Gastrocnemius medialis (tissue), 4 donors: ENCODE data around the gene ASB16. TPM values are rescaled to one million over a fixed set of nuclear protein-coding genes. Genes with fewer than 3 reads are reported as not detected.

Experiments used
- microRNA-seq, 2 donors: library from miRNA; unstranded; fragments of <30 nt; microRNA quantifications; one replicate each; pipeline ENCODE4, GENCODE V29; 2016; ENCODE audit warnings: borderline replicate concordance in 2 of 2
- total RNA-seq, 4 donors: library from RNA; depleted of rRNA; stranded (reverse); fragments of >200 nt; gene quantifications; one replicate each; pipeline versions ENCODE4 v1.1.0 to v1.2.3, GENCODE V29; 2016

Gene ASB16
- total RNA-seq, 4 donors from 2014 or later: 13.2 to 134 (median 34.2) TPM

Small RNA genes lying within 50 kb of the gene (microRNA-seq; reads per million reads assigned to microRNA genes)
- 0 reads per million in 2 donors for gene MIR6782

Other genes with a start within 250 kb of the ASB16 start
- gene PPY, start 228.2 kb upstream of the ASB16 start, total RNA-seq: not detected
- gene PYY, start 216.8 kb upstream of the ASB16 start, total RNA-seq: not detected
- 1 to 10 TPM in 1 of 4 donors, under 1 TPM in 3; 0.13 to 1.2 (median 0.34) TPM for gene NAGS, start 166.1 kb upstream of the ASB16 start, total RNA-seq
- 10 to 100 TPM; 28.8 to 38.3 (median 36.4) TPM for gene TMEM101, start 155.7 kb upstream of the ASB16 start, total RNA-seq
- 10 to 100 TPM; 41.6 to 79.0 (median 56.5) TPM for gene LSM12, start 104.0 kb upstream of the ASB16 start, total RNA-seq
- 10 to 100 TPM; 30.5 to 40.5 (median 36.4) TPM for gene G6PC3, start 100.0 kb upstream of the ASB16 start, total RNA-seq
- gene HDAC5, start 47.1 kb upstream of the ASB16 start, total RNA-seq: 100 to 1,000 TPM in 2 of 4 donors, 10 to 100 TPM in 2; 36.5 to 301 (median 88.0) TPM
- 1 to 10 TPM in 3 of 4 donors, under 1 TPM in 1; 0.97 to 7.4 (median 1.9) TPM for gene HROB, start 28.8 kb upstream of the ASB16 start, total RNA-seq
- gene TMUB2, start 16.3 kb downstream of the ASB16 start, total RNA-seq: 10 to 100 TPM; 25.6 to 34.7 (median 27.4) TPM
- 10 to 100 TPM; 39.3 to 46.0 (median 40.6) TPM for gene ATXN7L3, start 29.2 kb downstream of the ASB16 start, total RNA-seq
- gene UBTF, start 49.0 kb downstream of the ASB16 start, total RNA-seq: 10 to 100 TPM; 36.2 to 64.3 (median 46.0) TPM
- under 1 TPM in 2 of 4 donors, not detected in 2; 0.11 to 0.20 TPM for gene SLC4A1, start 97.4 kb downstream of the ASB16 start, total RNA-seq
- gene RUNDC3A, start 137.9 kb downstream of the ASB16 start, total RNA-seq: not detected
- 10 to 100 TPM; 36.7 to 44.2 (median 38.4) TPM for gene SLC25A39, start 154.1 kb downstream of the ASB16 start, total RNA-seq
- gene GRN, start 174.6 kb downstream of the ASB16 start, total RNA-seq: 100 to 1,000 TPM in 2 of 4 donors, 10 to 100 TPM in 2; 64.2 to 111 (median 87.1) TPM
- under 1 TPM in 3 of 4 donors, not detected in 1; 0.10 to 0.47 (median 0.23) TPM for gene FAM171A2, start 193.1 kb downstream of the ASB16 start, total RNA-seq
- under 1 TPM in 1 of 4 donors, not detected in 3; 0.33 TPM for gene ITGA2B, start 218.9 kb downstream of the ASB16 start, total RNA-seq